GM12801 (cell line): ENCODE measurements around the gene EPPIN.

Experiments used
- TF ChIP-seq, protein P1 (sequence below): IDR thresholded peaks from one replicate; pipeline ENCODE4 v1.5.1; 2011; ENCODE audit warnings: control low read depth; ENCODE audit not compliant: insufficient read length; ENCODE audit errors: extremely low read depth

Gene EPPIN

DNA sequence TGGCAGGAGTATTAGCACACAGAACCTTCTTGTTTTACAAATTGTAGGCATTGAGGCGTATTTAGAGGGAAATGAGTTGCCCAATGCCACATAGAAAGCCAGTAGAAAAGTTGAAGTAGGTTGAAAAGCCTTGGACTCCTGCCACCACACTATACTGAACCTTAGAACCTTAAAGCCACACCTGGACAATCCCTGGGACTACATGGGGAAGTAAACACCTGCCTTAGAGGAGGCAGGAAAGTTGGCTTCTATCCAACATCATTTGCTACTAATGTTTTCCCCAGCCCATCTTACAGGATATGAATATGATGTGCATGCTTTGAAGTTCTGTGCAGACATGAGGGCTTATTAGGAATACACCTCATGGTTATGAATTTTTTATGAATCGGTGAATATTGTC lies 5.3 kb upstream of the EPPIN start:
- TF ChIP-seq, protein P1, sequence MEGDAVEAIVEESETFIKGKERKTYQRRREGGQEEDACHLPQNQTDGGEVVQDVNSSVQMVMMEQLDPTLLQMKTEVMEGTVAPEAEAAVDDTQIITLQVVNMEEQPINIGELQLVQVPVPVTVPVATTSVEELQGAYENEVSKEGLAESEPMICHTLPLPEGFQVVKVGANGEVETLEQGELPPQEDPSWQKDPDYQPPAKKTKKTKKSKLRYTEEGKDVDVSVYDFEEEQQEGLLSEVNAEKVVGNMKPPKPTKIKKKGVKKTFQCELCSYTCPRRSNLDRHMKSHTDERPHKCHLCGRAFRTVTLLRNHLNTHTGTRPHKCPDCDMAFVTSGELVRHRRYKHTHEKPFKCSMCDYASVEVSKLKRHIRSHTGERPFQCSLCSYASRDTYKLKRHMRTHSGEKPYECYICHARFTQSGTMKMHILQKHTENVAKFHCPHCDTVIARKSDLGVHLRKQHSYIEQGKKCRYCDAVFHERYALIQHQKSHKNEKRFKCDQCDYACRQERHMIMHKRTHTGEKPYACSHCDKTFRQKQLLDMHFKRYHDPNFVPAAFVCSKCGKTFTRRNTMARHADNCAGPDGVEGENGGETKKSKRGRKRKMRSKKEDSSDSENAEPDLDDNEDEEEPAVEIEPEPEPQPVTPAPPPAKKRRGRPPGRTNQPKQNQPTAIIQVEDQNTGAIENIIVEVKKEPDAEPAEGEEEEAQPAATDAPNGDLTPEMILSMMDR = no peak

DNA sequence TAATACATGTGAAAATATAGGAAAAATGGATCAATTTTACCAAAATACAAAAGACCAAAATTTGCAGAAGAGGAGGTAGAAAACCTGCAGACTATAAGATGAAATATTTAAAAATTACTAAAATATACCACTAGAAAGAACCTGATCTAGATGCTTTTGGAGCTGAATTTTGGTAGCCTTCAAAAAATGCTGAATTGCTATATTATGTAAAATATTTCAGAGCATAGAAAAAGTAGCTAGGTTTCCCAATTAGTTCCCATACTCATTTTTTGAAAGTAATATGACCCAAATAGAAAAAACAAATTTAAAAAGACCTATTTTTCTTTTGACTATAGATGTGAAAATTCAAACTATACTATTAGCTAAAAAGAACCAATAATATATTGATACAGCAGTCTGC lies 3.6 kb upstream of the EPPIN start:
- TF ChIP-seq, protein P1 = no peak

DNA sequence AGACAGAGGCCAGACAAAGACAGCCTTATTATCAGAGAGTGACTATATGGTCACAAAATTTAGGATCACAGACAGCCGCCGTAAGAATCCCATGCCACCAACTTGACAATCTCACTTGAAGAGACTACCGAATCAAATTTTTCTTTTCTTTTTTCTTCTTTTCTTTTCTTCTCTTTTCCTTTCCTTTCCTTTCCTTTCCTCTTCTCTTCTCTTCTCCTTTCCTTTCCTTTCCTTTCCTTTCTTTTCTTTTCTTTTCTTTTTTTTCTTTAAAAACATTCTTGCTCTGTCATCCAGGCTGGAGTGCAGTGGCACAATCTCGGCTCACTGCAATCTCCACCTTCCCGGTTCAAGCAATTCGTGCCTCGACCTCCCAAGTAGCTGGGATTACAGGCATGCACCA lies 1.2 kb upstream of the EPPIN start:
- TF ChIP-seq, protein P1 = no peak

DNA sequence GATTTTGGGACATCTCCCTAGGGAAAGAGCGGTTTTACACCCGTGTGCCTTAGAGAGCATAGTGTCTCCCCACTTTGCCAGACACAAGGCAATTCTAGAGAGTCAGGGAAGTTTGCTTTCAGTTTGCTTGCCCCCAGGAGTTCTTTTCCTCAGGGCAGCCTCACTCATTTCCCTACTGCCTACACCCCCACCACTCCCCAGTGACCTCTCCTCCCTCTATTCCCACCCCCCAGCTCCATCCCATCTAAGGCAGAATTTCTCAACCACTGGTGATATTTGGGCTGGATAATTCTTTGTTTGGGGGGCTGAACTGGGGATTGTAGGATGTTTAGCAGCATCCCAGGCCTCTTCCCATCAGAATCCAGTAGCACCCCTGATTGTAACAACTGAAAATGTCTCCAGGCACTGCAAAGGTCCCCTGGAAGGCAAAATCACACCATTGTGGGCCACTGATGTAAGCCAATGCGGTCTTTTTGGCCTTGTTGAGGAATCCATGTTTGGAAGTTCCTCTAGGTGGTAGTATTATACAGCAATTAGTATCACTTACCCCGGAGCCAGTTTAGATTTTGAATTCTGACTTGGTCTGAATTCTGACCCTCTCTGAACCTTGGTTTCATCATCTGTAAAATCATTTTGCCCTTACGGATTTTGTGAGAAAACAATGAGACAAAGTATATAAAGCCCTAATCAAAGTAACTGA lies 1.3 kb downstream of the EPPIN start:
- TF ChIP-seq, protein P1 = no peak

DNA sequence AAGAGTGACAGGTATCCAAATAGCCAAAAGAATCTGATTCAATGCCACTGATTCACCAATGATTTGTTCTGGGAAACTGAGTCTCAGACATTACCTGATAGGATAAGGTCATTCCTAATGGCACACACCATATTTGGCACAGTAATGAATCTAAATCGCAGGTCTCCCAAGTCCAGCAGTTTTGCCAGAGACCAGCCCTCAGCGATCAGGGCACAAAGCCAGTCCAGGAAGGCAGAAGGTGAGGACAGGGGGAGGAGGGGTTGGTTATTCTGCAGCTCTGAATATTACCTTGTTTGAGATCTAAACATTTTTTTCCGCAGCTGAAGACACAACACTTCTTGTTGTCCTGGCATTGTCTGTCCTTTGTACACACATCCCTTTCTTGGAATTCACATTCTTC lies 1.9 kb downstream of the EPPIN start:
- TF ChIP-seq, protein P1 = no peak

DNA sequence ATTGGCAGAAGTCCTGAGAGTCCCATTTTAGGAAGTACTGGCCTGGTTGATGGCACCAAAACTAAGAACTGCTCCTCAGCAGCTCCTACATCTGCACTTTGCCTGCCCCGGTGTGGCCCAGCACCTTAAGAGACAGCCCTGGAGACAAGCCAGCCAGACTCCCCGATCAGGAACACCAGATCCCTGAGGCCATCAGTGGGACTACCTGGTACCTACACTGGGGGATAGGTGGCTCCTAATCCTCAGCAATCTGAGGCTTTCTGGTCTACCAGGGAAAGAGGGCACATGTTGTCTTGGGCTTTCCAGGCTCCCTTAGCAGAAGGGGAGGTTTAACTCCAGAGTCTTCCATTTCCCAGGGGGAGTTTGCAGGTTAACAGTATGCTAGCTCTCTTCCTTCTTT lies 7.8 kb downstream of the EPPIN start, which contains the start of gene WFDC6:
Gene WFDC6 (minus strand): TSS at position 101 of the 400 bp plus-strand sequence. CDS start 75 bp downstream, at position 26.
- TF ChIP-seq, protein P1 = no peak

DNA sequence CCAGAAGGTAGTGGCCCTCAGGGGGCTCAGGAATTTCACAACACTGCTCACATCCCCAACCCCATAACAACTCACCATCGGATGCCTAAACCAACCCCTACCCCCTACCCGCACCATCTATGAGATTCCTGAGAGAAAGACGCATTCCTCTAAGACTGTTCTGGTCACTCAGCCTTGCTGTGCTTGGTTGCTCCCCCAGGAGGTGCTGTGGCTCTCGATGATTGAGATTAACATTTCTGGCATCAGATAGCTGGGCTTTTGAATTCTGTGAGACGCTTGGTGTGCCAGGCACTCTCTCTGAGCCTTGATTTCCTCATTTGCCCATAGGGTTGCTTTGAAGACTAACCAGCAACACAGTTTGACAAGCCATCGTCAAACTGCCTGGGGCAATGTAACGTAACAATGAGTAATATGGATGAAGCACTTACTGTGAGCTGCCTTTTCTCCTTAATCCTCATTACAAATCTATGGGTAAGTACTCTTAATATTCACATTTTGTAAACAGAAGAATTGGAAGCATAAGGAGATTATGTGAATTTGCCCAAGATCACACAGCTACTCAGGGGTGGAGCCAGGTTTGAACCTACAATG lies 8.9 kb downstream of the EPPIN start:
- TF ChIP-seq, protein P1 = no peak
